Measurements from ENCODE around the gene GPS1.

DNA sequence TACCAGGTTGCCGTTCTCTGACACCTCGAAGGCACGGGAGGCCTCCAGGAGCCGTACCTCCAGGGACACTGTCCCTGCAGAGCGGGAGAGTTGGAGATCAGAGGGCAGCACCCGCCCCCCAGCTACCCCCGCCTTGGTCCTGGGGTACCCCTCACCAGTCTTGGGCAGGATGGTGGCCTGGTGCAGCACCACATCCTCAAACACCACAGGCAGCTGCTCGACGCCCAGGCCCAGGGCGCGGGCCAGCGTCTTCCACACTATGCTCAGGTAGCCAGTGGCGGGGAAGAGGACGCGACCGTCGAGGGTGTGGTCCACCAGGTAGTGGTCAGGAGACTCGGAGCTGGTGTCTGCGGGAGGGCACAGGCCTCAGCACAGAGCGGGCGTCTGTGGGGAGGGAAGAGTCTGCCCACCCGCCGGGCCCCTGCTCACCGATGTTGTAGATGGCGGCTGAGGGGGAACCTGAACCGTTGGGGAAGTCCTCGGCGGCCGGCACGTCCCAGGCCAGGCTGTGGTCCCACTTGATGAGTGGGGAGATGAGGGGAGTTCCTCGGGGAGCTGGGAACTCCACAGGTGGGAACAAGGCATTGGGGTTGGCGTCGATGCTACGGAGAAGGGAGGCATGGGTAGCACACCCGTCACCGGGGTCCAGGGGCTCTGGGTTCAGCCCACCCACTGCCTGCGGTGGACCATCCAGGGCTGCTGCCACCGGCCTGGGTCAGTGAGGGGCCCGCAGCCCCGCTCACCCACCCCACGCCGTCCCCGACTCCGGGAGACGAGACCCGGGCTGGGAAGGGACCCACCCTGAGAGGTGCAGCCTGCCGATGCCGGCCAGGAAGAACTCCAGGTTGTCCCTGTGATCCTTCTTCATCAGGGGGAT is 36.5 kb downstream of the GPS1 start:
- TF ChIP-seq POLR2A (IDR thresholded peaks at IDR 0.05), result no peak
- TF ChIP-seq, protein P1, sequence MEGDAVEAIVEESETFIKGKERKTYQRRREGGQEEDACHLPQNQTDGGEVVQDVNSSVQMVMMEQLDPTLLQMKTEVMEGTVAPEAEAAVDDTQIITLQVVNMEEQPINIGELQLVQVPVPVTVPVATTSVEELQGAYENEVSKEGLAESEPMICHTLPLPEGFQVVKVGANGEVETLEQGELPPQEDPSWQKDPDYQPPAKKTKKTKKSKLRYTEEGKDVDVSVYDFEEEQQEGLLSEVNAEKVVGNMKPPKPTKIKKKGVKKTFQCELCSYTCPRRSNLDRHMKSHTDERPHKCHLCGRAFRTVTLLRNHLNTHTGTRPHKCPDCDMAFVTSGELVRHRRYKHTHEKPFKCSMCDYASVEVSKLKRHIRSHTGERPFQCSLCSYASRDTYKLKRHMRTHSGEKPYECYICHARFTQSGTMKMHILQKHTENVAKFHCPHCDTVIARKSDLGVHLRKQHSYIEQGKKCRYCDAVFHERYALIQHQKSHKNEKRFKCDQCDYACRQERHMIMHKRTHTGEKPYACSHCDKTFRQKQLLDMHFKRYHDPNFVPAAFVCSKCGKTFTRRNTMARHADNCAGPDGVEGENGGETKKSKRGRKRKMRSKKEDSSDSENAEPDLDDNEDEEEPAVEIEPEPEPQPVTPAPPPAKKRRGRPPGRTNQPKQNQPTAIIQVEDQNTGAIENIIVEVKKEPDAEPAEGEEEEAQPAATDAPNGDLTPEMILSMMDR (IDR thresholded peaks at IDR 0.05), result no peak

Data from vagina (tissue), 2 donors.